Kidney tubule cell (primary cell): ENCODE measurements around the gene AP4M1.

ENCODE experiments used
- DNase-seq: peaks from one replicate; pipeline ENCODE4 v3.0.0-alpha.2; 2018; ENCODE audit warnings: low spot score

Gene AP4M1

DNA sequence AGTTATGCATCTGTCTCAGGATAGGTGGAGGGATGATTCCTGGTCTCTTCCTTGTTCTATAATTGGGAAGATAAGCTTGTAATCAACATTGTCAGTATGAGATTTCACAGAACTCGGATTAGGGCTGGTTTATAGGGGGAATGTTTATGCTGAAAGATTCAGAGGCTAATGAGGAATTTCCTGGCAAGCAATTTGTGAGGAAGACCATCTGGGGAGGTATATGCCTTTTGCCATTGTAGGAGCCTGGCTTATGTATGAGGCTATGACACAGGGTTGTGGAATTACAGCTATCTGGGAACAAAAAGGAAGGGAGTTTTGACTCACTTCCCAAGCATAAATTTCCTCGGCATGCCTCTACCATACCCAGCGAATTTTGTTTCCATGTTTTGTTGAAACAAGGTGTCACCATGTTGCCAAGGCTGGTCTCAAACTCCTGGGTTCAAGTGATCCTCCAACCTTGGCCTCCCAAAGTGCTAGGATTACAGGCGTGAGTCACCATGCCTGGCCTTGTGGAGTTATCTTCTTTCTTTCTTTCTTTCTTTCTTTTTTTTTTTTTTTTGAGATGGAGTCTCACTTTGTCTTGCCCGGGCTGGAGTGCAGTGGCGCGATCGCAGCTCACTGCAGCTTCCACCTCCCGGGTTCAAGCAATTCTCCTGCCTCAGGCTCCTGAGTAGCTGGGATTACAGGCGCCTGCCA, 14.2 kb upstream of the AP4M1 start:
- peak; percentile 96 for DNase-seq

DNA sequence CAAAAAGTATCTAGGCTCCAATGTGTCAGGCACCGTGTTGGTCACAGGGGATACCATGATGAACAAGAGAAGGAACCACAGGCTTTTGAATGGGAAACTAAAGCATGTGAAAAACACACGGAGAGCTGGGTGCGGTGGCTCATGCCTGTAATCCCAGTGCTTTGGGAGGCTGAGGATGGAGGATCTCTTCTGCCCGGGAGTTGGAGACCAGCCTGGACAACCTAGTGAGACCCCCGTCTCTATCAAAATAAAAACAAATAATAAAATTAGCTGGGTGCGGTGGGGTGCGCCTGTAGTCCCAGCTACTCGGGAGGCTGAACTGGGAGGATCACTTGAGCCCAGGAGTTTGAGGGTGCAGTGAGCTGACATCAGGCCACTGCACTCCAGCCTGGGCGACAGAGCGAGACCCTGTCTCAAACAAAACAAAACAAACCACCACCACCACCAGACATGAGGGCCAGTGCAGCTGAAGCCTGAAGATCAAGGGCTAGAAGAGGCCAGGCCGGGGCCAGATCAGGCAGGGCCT, 13.3 kb upstream of the AP4M1 start:
- DNase-seq: no peak

GRCh38 chr7:100088621-100089457, 12.6 kb upstream of the AP4M1 start, which contains the start of gene COPS6:
COPS6 (plus strand) TSS chr7:100088969; CDS start chr7:100088991, 22 bp downstream.
- DNase-seq: peak; percentile 82

DNA sequence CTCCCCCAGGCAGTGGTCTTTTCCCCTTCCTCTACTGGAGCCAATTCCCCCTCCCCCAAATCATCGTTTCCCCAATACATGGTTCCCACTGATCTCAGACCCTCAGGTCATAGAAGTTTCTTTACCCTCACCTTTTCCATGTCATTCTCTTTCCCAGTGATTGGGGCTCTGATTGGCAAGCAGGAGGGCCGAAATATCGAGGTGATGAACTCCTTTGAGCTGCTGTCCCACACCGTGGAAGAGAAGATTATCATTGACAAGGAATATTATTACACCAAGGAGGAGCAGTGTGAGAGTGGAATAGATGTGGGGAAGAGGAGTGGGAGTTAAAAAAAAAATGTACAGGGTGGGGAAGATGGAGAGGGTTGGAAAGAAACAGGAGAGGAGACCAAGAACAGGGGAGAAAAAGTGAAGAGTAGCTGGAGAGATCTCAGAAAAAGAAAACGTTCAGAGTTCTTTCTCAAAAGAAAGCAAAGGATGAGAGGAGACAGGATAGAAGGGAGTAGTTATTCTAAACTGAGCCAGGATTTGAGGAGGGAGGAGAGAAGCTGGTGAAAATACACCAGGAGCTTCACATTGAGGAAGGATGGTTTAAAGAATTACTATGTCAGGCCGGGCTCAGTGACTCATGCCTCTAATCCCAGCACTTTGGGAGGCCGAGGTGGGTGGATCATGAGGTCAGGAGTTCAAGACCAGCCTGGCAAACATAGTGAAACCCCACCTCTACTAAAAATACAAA, 11.8 kb upstream of the AP4M1 start:
- peak; percentile 43 for DNase-seq

DNA sequence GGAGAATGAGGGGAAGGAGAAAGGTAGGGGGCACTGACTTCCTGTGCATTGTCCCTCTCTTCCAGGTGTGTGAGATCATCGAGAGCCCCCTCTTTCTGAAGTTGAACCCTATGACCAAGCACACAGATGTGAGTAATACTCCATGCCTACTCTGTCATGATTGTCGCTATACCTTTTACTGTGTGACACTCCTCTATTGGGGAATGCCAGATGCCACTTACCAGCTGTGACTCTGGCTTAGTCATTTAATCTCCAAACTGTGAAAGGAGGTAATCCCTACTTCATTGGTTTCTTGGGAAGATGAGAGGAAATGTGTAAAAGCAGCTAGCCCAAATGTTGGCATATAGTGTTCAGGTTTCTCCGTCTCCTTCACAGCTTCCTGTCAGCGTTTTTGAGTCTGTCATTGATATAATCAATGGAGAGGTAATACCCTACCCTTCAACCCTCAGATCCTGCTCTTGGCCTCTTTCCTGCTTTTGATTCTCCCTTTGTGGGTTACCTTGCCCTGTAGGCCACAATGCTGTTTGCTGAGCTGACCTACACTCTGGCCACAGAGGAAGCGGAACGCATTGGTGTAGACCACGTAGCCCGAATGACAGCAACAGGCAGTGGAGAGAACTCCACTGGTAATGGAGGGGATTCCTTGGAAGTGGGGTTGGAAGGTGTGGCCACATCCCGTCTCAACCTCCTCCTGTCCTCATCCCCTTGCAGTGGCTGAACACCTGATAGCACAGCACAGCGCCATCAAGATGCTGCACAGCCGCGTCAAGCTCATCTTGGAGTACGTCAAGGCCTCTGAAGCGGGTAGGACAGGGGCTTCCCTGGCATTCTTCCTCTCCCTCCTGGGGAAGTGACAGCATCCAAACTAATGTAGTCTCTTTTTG, 10.7 kb upstream of the AP4M1 start:
- DNase-seq: peak; percentile 52

DNA sequence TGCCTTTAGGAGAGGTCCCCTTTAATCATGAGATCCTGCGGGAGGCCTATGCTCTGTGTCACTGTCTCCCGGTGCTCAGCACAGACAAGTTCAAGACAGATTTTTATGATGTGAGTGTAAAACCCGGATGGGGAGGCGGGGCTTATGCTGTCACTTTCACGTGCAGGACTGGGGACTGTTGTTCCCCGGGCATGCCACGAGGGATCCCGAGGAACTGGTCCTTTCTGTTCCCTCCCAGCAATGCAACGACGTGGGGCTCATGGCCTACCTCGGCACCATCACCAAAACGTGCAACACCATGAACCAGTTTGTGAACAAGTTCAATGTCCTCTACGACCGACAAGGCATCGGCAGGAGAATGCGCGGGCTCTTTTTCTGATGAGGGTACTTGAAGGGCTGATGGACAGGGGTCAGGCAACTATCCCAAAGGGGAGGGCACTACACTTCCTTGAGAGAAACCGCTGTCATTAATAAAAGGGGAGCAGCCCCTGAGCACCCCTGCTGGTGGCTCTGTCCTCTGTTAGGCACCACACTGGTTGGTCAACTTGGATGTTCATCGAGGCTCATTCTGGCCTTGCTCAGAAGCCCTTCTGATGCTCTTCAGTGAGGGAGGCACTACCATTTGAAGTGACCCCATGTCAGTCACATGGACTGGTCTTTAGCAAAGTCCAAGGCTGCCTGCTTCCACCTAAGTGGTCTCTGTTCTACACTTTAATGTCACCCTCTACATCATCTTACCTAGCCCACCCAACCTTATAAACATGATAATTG, 9.8 kb upstream of the AP4M1 start:
- DNase-seq: peak; percentile 48

DNA sequence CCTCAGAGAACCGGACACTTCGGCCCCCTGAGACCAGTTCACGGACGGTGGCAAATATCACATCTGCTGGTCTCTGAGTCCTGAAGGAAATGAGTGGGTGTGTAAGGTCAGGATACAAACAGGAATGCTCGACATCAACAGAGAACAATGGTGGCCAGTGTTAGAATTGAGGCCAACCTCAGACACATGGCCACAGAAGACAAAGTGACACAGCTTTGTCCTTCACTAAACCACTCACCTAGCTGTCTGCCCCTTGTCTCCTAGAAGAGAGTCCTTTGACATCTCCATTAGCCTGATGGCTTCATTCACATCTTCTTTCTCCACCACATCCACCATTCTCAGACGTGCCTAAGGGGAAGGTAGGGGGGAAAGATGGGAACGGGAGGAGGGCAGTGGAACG, 8.4 kb upstream of the AP4M1 start:
- no peak for DNase-seq

DNA sequence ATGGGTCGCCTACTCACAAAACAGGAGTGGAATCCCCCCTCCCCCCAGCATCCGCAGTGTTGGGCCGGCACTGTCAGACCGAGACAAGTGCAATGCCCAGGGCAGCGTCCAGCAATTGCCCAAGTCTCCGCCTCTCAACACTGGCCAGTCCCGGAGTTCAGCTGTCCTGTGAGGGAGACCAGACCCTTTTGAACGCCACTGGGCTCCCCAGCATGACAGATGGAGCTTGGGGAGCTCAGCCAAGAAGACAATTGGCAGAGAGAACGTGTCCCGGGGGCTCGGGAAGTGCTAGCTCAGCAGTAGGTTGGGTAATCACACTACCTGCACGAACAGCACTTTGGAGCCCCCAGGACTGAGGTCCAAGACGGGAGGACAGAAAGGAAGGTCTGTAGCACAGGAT, 7.9 kb upstream of the AP4M1 start:
- no peak for DNase-seq

- DNase-seq: no peak
Measured at GRCh38 chr7:100093925-100094486, 7.4 kb upstream of the AP4M1 start.

DNA sequence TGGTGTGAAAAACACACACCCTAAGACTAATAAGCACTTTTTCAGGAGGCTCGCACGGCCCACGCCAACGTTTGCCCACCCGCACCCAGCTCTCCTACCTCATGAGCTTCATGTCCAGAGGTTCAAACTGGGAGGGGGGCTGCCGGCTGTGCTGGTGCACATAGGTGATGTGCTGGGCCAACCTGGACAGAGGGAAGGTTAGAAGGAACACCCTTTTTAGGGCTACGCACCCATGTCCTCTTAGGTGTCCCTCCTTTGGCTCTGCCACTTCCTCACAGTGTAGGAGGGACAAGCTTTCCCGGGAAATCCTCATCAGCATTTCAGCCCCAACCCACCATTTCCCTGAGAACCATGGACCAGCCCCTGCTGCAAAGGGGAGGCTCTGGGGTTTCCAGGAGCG, 6.2 kb upstream of the AP4M1 start:
- DNase-seq: no peak

- no peak for DNase-seq
Measured at GRCh38 chr7:100095704-100096103, 5.7 kb upstream of the AP4M1 start.

DNA sequence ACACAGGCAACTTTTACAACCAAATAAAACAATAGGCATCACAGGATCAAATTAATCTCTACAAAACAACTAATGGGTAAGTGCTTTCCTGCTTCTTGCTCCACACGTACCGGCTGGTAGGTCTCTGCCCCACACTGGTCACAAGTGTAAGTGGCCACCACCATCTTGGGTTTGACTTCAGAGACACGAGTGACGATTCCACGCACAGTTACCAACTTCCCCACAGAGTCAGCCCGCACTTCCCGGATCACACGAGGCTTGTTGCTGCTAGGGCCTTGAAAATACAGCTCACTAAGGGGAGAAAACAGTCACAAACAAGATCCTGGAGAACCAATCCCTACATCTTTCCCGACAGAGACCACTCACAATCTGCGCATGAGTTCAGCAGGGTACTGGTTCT, 2.5 kb upstream of the AP4M1 start:
- no peak for DNase-seq

DNA sequence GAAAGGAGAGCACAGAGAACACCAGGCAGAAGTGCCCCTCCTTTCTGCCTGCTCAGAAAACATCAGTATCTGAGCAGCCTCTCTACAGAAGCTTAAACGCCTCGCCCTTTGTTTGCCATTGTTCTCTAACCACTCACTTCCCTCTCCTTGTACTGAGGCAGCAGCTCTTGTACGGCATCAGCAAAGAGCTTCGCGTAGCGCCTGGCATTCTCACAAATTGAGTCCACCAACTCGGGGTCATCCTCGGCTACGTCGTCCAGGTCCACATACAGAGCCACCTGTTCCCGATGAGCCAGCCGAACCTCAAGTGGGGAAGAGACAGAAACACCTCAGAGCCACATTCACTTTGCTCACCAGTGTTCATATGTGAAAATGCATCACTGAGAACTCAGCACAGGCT, 2.0 kb upstream of the AP4M1 start:
- DNase-seq: no peak

- peak; percentile 99 for DNase-seq
Measured at GRCh38 chr7:100100420-100101015, 925 bp upstream of the AP4M1 start.

GRCh38 chr7:100102950-100103840, 1.8 kb downstream of the AP4M1 start:
- no peak for DNase-seq

DNA sequence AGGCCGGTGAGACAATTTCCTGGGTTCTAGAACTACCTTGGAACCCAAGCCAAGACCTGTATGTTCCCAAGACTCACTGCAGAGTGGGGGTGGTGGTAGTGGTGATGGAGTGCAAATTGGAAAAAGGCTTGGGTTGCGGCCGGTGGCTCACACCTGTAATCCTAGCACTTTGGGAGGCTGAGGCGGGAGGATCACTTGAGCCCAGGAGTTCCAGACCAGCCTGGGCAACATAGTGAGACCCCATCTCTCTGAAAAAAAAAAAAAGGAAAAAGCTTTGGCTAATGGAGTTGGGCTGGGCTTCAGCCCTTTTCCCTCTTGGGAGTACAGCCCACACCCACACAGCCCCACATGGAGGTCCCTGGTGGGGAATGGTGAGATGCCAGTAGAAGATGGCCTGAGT, 4.1 kb downstream of the AP4M1 start:
- DNase-seq: no peak

GRCh38 chr7:100106633-100107032, 5.2 kb downstream of the AP4M1 start:
- no peak for DNase-seq

- DNase-seq: no peak
Measured at GRCh38 chr7:100107125-100107737, 5.8 kb downstream of the AP4M1 start.
